Activated effector memory CD4-positive, alpha-beta T cell treated with Interleukin-2 at 50 U/mL for 16 hours (primary cell): ENCODE measurements around the gene AHI1.

Experiments
- DNase-seq: peaks from one replicate; pipeline ENCODE4 v3.0.0-alpha.2; 2020

The AHI1 gene

DNA sequence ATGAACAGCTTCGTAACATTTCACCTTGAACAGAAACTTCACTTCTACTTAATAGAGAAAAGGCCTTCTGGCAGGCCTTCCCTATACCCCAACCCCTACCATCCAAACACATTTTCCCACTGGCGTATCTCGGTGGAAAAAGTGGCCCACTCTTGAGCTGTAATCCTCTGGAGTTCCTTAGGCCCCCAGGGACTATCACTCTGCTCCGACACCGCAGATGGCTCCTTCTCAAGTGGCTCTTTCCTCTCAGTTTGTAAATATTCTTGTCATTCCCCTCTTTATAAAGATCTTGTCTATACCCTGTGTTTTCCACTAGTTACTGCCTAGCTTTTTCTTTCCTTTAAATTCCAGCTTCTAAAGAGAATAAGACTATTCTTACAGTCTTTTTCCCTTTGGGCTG, 207.7 kb downstream of the AHI1 start:
- no peak for DNase-seq

- no peak for DNase-seq
These were observed 210.5 kb downstream of the AHI1 start for GRCh38 chr6:135286962-135287538.

GRCh38 chr6:135285165-135285564, 212.4 kb downstream of the AHI1 start:
- no peak for DNase-seq

- DNase-seq = no peak
These were observed 213.6 kb downstream of the AHI1 start for GRCh38 chr6:135283926-135284325.

DNA sequence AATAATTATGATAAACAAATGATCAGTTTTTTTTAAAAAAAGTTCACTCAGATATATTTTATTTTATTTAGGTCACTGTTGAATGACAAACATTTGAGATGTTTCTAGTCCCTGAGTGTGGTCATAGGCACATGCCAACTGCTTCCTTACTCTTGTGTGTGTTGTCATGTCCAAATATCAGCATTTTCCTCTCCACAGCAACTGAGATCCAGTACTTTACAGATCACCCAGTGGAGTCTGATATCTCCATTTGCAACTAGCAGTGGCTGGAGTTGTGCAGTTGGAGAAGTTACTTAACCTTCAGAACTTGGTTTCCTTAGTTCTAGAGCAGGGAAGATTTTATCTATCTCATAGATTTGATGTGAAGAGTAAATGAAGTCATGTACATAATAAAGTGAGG, 215.1 kb downstream of the AHI1 start:
- no peak for DNase-seq

GRCh38 chr6:135281964-135282363, 215.6 kb downstream of the AHI1 start:
- DNase-seq = no peak

DNA sequence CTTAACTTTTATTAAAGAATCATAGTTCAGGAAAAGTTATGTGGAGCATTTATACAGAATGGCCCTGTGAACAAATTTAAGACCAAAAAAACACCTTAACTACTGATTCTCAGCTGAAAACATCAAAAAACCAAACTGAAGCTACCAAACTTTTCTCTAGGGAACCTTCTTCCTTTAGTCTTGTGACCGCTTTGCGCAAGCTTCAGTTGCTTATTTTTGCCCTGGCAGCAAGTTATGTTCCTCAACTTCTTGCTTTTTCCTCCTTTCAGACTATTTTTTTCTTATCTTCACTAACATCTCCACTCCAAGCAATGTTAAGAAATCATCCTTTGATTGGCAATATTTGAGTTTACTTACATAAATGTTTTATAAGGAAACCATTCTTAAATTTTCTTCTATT, 216.3 kb downstream of the AHI1 start:
- no peak for DNase-seq

GRCh38 chr6:135280375-135281136, 217.0 kb downstream of the AHI1 start:
- DNase-seq = no peak

DNA sequence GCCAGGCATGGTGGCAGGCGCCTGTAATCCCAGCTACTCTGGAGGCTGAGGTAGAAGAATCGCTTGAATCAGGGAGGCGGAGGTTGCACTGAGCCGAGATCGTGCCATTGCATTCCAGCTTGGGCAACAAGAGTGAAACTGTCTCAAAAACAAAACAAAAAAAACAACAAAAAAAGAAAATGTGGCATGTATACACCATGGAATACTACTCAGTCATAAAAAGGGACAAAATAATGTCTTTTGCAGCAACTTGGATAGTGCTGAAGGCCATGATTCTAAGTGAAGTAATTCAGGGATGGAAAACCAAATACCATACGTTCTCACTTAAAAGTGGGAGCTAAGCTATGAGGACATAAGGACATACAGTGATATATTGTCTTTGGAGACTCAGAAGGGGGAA, 220.1 kb downstream of the AHI1 start:
- no peak for DNase-seq

GRCh38 chr6:135274561-135275293, 222.8 kb downstream of the AHI1 start:
- DNase-seq = no peak

- DNase-seq = no peak
These were observed 225.9 kb downstream of the AHI1 start for GRCh38 chr6:135271626-135272025.

- DNase-seq = no peak
These were observed 226.6 kb downstream of the AHI1 start for GRCh38 chr6:135270676-135271536.

DNA sequence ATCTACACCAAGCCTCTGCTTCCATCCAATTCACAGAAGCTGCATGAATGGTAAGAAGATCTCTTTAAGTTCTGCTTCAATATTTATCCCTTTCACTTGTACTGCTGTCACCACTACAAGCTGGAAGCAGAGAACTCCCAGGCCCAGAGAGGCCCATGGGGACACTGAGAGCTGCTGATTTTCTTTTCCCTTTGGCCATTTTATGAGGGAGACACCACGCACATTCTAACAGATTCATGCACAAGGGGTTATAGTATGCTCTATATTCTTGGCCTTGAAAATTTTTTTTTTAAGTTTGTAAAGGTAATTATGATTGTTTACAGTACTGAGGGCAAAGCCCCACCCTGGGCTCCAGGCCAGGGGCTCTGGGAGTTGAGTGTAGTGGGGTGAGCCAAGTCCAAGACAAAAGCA, 228.1 kb downstream of the AHI1 start:
- no peak for DNase-seq

DNA sequence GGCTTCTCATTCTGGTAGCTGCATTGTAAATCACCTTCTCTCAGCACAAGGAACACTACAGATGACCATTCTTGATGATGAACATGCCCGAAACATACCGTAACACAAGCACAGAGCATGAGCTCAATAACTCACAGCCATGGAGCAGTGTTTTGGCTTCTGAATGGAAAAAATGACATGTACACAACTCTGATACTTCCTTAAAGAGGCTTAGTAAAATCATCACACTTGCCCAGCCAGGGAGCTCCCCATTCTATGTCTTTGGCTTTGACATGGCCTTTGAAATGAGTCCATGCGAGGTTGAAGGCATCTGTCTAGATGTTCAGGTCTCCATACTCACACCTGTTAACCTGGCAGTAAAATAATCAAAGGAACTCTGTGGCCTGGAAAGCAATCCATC, 228.8 kb downstream of the AHI1 start:
- DNase-seq = no peak

- no peak for DNase-seq
These were observed 229.3 kb downstream of the AHI1 start for GRCh38 chr6:135268263-135268662.

DNA sequence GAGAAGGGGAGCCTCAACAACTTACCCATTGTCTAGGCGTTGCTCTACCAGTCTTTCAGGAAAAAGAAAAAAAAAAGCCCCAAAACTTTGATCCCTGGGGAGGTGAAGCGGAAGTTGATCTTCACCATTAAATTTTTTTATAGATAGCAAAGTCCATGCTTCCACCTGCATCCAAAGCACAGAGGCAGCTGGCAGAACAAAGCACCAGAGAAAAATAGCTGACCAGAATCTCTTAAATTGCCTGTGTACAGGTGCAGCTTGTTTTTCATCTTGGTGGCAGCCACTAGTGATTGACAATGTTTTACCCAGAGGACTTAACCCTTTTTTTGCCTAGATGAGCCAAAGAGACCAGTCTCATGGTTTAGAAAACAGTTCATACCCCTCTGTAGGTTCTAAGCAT, 230.5 kb downstream of the AHI1 start:
- no peak for DNase-seq

DNA sequence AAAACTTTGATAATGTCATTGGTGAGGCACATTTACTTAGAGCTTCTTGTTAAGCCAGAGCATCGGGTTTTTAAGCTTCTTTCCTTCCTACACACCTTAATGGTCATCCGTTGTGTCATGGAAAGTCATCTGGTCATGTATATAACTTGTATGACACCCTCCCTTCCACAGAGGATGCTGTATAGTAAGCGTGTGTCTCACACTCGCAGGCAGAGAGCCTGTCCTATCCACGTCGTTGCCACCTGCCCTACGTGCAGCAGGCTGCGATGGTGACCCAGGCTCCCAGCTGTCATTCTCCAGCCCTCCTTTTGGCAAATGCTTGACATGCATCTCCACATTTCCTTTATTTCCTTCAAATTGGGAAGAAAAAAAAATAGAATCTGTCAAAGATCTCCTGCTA, 230.9 kb downstream of the AHI1 start:
- DNase-seq = no peak

DNA sequence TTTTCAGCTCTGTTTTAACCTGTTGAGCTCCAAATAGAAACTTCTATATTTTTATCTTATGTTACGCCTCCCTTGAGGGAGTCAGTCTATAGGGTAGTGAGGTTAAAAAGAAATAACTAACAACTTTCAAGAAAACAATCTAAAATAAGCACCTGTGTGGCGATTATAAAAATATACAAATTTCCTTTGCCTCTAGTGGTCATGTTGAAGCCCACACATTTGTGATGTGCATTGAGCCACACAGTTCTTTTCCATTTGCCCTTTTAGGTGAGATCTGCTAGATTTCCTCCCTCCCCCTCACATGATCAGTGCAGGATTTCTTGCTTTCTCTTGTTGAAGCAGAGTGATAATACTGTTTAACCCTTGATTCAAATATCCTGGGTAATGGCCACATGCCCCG, 232.3 kb downstream of the AHI1 start:
- no peak for DNase-seq

DNA sequence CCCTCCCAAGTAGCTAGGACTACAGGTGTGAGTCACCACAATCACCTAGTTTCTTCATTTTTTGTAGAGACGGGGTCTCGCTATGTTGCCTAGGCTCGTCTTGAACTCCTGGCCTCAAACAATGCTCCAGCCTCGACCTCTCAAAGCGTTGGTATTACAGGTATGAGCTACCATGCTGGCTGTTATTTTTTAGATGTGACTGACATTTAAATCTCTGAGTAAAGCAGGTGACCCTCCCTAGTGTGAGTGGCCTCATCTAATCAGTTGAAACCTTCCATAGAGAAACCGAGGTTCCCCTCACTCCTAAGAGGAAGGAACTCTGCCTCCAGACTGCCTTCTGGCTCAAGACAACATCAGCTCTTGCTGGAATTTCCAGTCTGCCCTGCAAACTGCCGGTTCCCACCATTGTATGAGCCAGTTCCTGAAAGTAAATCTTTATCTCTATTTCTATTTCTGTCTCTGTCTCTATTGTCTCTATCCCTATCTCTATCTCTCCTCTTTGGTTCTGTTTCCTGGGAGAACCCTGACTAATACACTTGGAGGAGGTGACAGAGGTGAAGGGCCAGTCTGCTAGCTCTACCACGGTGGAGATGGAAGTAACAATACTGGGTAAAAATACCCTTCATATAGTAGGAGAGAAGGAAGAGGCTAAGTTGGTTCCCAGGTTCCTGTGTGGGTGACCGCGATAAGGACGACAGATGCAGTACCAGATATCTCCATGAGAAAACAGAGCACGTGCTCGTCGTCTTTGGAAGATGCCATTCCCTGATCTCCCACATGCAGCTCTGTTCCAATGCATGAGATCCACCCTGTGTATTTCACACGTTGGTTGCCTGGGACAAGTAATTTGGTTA, 235.4 kb downstream of the AHI1 start:
- DNase-seq = no peak

- no peak for DNase-seq
These were observed 236.9 kb downstream of the AHI1 start for GRCh38 chr6:135260612-135261011.

DNA sequence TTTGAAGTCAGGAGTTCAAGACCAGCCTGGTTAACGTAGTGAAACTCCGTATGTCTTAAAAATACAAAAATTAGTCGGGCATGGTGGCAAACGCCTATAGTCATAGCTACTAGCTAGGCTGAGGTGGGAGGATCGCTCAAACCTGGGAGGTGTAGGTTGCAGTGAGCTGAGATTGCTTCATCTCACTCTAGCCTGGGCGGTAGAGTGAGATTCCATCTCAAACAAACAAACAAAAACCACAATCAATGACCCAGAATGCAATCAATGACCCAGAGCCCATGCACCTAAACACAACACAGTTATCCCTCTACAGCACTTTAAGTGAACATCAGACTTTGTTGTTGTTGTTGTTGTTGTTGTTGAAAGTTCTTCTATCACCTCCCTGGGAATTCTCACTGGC, 238.6 kb downstream of the AHI1 start:
- DNase-seq = no peak
